Liver (tissue), 3 donors: ENCODE results near the gene HIVEP2.

Source experiments
- ATF3 ChIP-seq: IDR thresholded peaks from 2 replicates; pipeline ENCODE4 v1.6.1; 2016; ENCODE audit warnings: antibody characterized with exemption
- CTCF ChIP-seq: fragments of 150-350 bp; IDR thresholded peaks from 2 replicates; pipeline ENCODE4 v1.5.1; 2017; ENCODE audit warnings: improper control_type of control experiment, low read depth, low read length; ENCODE audit not compliant: missing input control
- GABPA ChIP-seq, 2 donors: IDR thresholded peaks in 1 of 2; conservative IDR thresholded peaks in 1 of 2; 2 replicates each; pipeline ENCODE4 v1.6.1; 2016; ENCODE audit warnings: antibody characterized with exemption in 2 of 2, mild to moderate bottlenecking in 1 of 2, moderate library complexity in 1 of 2
- HNF4A ChIP-seq, 2 donors: conservative IDR thresholded peaks; 2 replicates each; pipeline ENCODE4 v1.6.1; 2016; ENCODE audit warnings: antibody characterized with exemption in 2 of 2, mild to moderate bottlenecking in 2 of 2
- RAD21 ChIP-seq, 2 donors: IDR thresholded peaks; 2 replicates each; pipeline ENCODE4 v1.6.1; 2016; ENCODE audit warnings: antibody characterized with exemption in 2 of 2, mild to moderate bottlenecking in 2 of 2
- REST ChIP-seq: IDR thresholded peaks from 2 replicates; pipeline ENCODE4 v1.6.1; 2016; ENCODE audit warnings: antibody characterized with exemption, mild to moderate bottlenecking
- TAF1 ChIP-seq: conservative IDR thresholded peaks from 2 replicates; pipeline ENCODE4 v1.6.1; 2016; ENCODE audit warnings: antibody characterized with exemption, mild to moderate bottlenecking
- donor health status: healthy.
- donor health status: healthy.

GRCh38 chr6:142907544-142907943, 37.4 kb downstream of the HIVEP2 start:
- no peak for TF ChIP-seq RAD21 (IDR thresholded peaks at IDR 0.05)
- no peak for TF ChIP-seq ATF3
- no peak for TF ChIP-seq TAF1
- no peak for TF ChIP-seq CTCF
- TF ChIP-seq REST = no peak
- TF ChIP-seq HNF4A (conservative IDR thresholded peaks at IDR 0.05) = no peak
- no peak for TF ChIP-seq GABPA (IDR thresholded peaks at IDR 0.05 in 1 of 2, conservative IDR thresholded peaks at IDR 0.05 in 1 of 2)
